H54 (cell line): ENCODE results near the gene SLC2A4RG.

ENCODE experiments used
- DNase-seq: peaks from one replicate; pipeline ENCODE4 v3.0.0; 2011; ENCODE audit warnings: low spot score, mixed read lengths; ENCODE audit not compliant: insufficient read length
- FAIRE-seq: peaks from 3 replicates; lab custom pipeline; 2011; peaks lifted over from hg19 to GRCh38; lab: Jason Lieb, UNC
- POLR2A ChIP-seq: IDR thresholded peaks from 2 replicates; pipeline ENCODE4 v1.6.1; 2011; ENCODE audit warnings: low read depth, mild to moderate bottlenecking, low read length

Gene SLC2A4RG

GRCh38 chr20:63702751-63703470 is 36.7 kb upstream of the SLC2A4RG start:
- no peak for DNase-seq
- TF ChIP-seq POLR2A, result no peak
- no peak for FAIRE-seq

- FAIRE-seq (no peak), DNase-seq (no peak)
- TF ChIP-seq POLR2A, result no peak
These were observed 36.1 kb upstream of the SLC2A4RG start for GRCh38 chr20:63703471-63703975.

DNA sequence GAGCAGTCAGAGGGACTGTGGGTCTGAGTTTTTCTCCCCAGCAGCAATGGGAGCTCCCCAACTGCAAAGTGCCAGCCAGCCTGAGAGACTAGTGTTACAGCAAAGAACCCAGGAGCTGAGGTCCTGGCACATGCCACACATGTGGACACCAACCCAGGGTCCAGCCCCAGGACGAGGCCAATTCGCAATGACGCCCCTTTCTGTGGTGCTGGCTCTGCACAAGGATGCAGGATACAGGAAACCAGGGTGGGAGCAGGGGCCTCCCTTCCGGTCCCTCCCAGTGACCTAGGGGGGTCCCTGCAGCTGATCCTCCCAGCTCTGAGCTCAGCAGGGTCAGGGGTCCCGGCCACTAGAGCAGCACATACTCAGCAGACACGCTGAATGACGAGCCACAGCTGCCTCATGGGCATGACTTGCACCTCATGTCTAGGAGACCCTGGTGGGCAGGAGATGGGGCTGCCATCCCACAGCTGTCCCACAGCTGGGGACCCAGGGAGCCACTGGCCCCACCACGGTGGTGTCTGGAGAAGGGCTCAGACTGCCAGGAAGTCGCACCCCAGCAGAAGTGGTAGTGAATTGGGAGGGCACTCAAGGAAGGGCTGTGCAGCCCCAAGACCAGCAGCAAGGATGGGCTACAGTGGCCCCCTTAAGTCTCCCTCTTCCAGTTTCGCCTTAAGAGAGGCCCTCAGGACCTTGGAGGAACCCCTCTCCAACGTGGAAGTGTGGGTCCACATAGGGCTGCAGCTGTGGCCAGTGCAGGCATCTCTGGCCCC is 35.4 kb upstream of the SLC2A4RG start:
- no peak for TF ChIP-seq POLR2A
- DNase-seq, result no peak
- FAIRE-seq, result no peak

DNA sequence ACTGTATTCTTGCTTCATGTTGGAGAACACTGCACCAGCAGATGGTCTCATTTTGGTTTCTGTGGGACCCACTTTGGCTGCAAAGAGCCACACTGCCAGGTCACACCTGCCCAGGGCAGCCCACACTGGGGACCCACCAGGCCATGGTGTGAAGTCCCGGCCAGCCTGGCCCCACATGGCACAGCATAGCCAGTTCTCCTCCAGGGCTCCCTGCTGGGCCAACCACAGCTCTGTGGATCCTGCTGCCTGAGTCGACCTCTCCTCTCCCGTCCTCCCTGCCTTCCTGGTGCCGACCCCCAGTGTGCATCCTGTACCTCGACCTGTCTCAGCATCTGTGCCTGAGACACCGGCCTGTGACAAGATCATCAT is 34.8 kb upstream of the SLC2A4RG start:
- TF ChIP-seq POLR2A, result no peak
- FAIRE-seq, result no peak
- no peak for DNase-seq

DNA sequence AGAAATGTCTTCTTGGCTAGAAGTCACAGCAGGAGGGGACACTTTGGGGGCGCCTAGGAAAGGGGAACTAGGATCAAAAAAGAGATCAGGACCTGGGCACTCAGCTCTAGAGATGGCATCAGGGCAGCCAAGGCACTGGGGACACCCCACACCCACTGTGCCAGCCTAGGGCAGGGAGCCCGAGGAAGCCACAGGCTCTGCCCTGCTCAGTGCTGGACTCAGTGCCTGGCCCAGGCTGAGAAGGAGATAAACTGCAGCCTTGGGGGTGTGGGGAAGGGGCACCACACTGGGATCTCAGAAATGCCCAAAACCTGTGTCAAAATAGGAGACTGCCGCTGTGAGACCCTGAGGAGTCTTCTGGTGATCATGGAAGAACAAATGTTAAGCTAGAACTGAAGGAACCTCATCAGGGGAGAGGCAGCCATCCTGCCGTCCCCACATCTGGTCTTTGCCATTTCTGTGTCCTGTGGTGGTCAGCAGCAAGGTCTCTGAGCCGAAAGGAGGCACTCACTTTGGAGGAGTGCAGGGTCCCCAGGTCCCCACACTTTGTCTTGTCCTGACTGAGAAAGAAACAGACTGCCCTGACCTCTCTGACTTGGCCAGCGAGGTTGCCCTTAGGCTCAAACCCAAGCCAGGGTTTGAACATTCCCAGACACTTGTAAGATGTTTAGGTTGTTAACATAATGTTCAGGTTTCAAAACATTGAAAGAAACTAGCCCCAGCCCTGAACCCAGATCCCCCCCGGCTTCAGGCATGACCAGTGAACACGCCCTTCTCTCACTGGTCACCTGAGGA is 34.1 kb upstream of the SLC2A4RG start:
- FAIRE-seq, result no peak
- TF ChIP-seq POLR2A, result no peak
- DNase-seq, result no peak

- DNase-seq, result no peak
- no peak for FAIRE-seq
- no peak for TF ChIP-seq POLR2A
These were observed 33.4 kb upstream of the SLC2A4RG start for GRCh38 chr20:63706027-63706695.

DNA sequence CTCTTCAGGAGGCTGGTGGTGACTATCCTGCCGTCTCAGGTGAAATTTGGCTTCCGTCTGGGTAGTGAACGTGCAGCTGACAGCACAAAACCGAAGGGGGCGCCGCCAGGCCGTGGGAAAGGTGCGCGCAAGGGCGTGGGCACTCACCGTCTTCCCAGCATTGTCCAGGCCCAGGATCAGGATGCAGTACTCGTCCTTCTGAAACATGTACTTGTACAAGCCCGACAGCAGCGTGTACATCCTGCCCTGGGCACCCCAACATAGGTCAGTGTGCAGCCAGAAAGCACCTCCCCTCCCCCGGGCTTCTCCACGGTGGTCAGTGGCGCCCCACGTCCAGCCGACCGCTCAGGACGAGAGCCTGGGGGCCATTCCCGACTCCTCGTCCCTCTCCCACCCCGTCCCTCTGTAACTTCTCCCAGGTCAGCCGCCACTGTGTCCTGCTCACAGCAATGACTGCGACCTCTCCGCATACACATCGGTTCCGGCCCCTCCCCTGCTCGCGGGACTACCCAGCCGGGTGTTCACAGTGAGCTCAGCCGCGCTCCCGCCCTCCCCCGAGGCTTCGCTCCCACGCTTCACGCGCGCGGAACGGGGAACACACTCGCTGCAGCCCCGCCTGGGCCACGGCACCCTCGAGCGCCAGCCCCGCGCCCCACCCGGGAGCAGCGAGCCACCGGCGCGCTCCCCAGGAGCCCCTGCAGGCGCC is 32.6 kb upstream of the SLC2A4RG start:
- peak; percentile 62 for DNase-seq
- FAIRE-seq, result no peak
- TF ChIP-seq POLR2A, result peak; percentile 15; the same call in 1 of the 2 replicates

DNA sequence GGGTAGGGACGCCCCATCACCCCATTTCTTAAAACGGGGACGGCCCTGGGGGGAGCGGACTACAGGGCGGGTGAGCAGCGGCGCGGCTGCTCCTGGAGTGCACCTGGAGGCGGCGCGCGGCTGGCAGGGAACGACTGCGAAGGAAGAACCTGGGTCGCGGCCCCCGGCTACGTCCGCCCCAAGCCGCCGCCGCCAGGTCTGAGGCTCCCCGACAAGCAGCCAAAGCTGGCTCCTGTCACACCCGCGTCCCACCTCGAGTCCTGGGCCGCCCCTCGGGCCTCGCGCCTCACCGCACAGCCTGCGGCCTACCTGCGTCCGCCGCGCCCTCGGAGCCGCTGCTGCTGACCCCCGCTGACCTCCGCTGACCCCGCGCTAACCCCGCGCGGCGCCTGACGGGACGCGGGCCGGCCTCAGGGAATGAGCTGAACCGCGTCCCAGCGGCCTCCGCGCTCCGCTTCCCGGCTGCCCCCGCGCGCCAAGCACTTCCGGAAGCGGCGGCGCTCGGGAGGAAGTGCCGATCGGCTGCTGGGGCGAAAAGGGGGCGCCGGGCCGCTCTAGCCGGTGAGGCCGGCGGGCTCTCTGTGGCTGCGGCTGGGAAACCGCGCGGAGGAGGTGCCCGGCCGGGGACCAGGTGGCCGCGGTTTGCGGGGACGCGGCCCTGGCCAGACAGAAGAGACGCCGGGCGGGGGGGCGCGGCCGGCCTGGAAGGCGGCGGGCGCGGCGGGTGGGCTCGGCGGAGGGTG is 31.8 kb upstream of the SLC2A4RG start, which contains the start of the genes ARFRP1 and ZGPAT:
ARFRP1 (minus strand) TSS at position 419 of the 743 bp plus-strand sequence. CDS start 885 bp downstream, outside the sequence.
ZGPAT (plus strand) TSS at position 482 of the 743 bp plus-strand sequence. CDS start 542 bp downstream, outside the sequence.
- TF ChIP-seq POLR2A, result peak; percentile 63; the same call in 1 of the 2 replicates
- peak; percentile 87 for DNase-seq
- FAIRE-seq, result no peak

GRCh38 chr20:63708301-63709148 is 31.1 kb upstream of the SLC2A4RG start:
- DNase-seq (no peak), FAIRE-seq (no peak)

GRCh38 chr20:63709149-63709527 is 30.4 kb upstream of the SLC2A4RG start:
- FAIRE-seq (no peak), DNase-seq (no peak)
- TF ChIP-seq POLR2A, result no peak

More at GRCh38 chr20:63708301-63709148, 31.1 kb upstream of the SLC2A4RG start:
- no peak for TF ChIP-seq POLR2A

DNA sequence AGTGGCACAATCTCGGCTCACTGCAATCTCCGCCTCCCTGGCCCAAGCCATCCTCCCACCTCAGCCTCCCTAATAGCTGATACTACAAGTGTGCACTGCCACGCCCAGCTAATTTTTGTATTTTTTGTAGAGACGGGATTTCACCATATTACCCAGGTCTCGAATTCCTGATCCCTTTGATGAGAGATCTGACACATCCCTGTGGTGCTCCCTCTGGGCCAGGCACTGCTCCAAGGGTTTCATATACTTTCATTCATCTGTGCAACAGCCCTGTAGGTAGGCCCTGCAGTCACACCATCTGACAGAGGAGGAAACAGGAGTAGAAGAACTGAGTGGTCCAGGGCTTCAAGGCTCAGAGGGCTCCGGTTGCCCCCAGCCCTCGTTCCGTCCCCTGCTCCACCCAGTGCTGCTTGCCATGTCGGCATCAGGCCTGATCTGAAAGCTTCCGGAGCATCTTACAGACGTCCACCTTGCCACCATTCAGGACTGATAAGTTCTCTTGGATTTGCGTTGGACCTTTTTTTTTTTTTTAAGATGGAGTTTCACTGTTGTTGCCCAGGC is 28.4 kb upstream of the SLC2A4RG start:
- TF ChIP-seq POLR2A, result no peak

More for the DNA sequence above, 28.4 kb upstream of the SLC2A4RG start:
- no peak for DNase-seq
- FAIRE-seq, result no peak
